Measurements from ENCODE around the gene PLEKHM2. TPM values are rescaled to one million over a fixed set of nuclear protein-coding genes. Genes with fewer than 3 reads are reported as not detected.

The PLEKHM2 gene
- total RNA-seq, 2 donors from 2014 or later = 32.7 to 37.2 TPM

- Histone ChIP-seq H3K4me3 (peak overlapping the region; percentile 65), H3K36me3 (no peaks in the 10 kb centered on the region), H3K9me3 (no peaks in the 10 kb centered on the region), H3K9ac (ENCODE audit: low read depth in 2 of 2, low read length in 2 of 2) (peak overlapping the region; percentile 79 to 86), H3K27ac (peak overlapping the region; percentile 76), H3K27me3 (no peaks in the 10 kb centered on the region), H3K4me1 (no peaks in the 10 kb centered on the region)
- TF ChIP-seq, protein P1, sequence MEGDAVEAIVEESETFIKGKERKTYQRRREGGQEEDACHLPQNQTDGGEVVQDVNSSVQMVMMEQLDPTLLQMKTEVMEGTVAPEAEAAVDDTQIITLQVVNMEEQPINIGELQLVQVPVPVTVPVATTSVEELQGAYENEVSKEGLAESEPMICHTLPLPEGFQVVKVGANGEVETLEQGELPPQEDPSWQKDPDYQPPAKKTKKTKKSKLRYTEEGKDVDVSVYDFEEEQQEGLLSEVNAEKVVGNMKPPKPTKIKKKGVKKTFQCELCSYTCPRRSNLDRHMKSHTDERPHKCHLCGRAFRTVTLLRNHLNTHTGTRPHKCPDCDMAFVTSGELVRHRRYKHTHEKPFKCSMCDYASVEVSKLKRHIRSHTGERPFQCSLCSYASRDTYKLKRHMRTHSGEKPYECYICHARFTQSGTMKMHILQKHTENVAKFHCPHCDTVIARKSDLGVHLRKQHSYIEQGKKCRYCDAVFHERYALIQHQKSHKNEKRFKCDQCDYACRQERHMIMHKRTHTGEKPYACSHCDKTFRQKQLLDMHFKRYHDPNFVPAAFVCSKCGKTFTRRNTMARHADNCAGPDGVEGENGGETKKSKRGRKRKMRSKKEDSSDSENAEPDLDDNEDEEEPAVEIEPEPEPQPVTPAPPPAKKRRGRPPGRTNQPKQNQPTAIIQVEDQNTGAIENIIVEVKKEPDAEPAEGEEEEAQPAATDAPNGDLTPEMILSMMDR (IDR thresholded peaks at IDR 0.05) = no peak
- intact Hi-C loops (cut with DNase I) = no loop called here
- DNase-seq = peak; percentile 86
Measured at GRCh38 chr1:15756143-15757015, 72.3 kb downstream of the PLEKHM2 start.

DNA sequence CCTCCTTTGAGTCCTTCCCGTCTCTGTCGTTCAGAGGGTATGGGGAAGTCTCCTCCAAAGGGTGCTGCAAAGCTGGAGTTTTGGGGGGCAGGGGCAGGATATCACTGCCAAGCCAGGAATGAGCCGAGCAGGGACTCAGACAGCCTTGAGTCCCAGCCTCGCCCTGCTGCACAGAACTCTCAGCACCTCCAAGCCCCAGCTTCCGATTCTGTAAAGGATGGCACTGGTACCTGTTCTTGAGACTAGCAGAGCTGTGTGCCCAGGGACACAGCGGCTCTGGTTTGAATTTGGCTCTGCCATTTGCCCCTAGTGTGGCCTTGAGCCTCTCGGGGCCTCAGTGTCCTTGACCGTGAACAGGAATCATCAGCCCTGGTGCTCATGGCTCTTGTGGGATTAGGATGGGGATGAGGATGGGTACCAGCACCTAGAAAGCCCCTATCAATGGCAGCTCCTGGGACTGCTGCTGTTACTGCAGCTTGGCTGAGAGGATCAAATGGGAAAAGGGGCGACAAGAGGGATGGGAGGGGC lies 73.0 kb downstream of the PLEKHM2 start:
- no peaks in the 10 kb centered on the region for H3K27me3 ChIP-seq
- intact Hi-C loops (cut with DNase I) = no loop called here
- H3K36me3 ChIP-seq = no peaks in the 10 kb centered on the region
- H3K9ac ChIP-seq (ENCODE audit: low read depth in 2 of 2, low read length in 2 of 2) = peak overlapping the region; percentile 79 to 86
- TF ChIP-seq, protein P1 (IDR thresholded peaks at IDR 0.05) = no peak
- DNase-seq = no peak
- H3K27ac ChIP-seq = peak overlapping the region; percentile 76
- H3K4me3 ChIP-seq = peak overlapping the region; percentile 65
- no peaks in the 10 kb centered on the region for H3K4me1 ChIP-seq
- H3K9me3 ChIP-seq = no peaks in the 10 kb centered on the region

DNA sequence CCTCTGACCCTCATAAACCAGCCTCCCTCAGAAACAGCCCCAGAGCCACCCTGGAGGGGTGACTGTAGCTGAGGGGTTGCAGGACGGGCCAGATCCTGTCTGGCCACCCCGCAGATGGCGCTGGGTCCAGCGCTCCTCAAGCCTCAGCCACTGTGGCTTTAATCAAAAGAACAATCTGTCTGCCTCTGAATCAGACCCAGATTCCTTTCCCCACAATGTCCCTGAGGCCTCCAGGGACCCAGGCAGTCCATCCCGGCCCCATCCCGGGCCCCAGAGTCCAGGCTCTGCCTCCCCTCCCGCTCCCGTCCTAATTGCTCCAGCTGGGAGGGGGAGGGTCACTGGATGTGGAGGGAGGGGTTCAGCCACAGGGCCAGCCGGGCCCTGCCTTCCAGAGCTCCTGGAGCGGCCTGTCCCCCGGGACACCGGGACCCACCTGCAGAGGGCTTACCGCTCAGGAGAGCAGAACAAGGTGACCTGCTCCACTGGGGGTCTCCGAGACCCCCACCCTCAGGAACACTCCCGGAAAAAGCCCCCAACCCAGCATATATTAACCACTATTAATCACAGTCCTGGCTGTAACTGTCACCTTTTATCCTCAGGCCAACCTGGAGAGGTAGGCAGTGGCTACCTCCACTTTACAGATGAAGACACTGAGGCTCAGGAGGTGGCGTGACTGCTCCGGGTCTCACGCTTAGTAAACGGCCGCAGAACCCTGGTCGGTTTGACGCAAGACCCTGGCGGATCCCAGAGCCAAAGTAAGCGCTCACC lies 73.6 kb downstream of the PLEKHM2 start:
- peak; percentile 69 for DNase-seq
- no peaks in the 10 kb centered on the region for H3K27me3 ChIP-seq

DNA sequence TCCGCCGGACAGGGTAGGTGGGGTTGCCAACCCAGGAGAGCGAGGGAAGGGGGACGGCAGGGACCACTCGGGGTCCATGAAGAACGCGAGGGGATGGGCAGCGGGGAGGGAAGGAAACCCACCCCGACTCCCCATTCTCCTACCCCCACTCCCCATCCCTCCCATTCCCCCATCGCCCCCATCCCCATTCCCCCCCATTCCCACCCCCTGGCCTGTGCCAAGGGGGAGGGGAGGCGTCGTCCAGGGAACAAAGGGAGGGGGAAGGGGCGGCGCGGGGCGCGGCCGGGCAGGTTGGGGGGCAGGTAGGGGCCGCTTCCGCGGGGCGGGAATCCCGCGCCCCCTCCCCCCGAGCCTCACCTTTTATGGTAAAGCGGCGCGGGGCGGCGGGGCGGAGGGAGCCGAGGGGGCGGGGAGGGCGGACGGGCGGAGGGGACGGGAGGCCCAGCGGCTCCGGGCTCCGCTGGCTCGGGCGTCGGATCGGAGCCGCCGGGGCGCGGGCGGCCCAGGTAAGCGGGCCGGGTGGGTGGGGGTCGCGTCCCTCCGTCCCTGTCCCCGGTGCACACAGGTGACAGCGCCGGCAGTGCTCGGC lies 74.3 kb downstream of the PLEKHM2 start, which contains the start of gene FBLIM1:
Gene FBLIM1, plus strand, starts transcription at position 453 of the 589 bp plus-strand sequence. CDS start 6,189 bp downstream, outside the sequence.
- Histone ChIP-seq H3K4me3 (peak within 1 kb of the TSS; percentile 65), H3K9me3 (no peaks in the 10 kb centered on the region), H3K27ac (peak within 1 kb of the TSS; percentile 76), H3K27me3 (no peaks in the 10 kb centered on the region), H3K36me3 (no peaks in the 10 kb centered on the region), H3K4me1 (no peaks in the 10 kb centered on the region), H3K9ac (ENCODE audit: low read depth in 2 of 2, low read length in 2 of 2) (peak within 1 kb of the TSS; percentile 81 to 86)
- TF ChIP-seq, protein P1 (IDR thresholded peaks at IDR 0.05) = no peak
- DNase-seq = no peak
- intact Hi-C loops (cut with DNase I) = no loop called here

More for the DNA sequence above, 73.6 kb downstream of the PLEKHM2 start:
- peak overlapping the region; percentile 65 for H3K4me3 ChIP-seq
- intact Hi-C loops (cut with DNase I) = no loop called here
- no peaks in the 10 kb centered on the region for H3K9me3 ChIP-seq
- TF ChIP-seq, protein P1 (IDR thresholded peaks at IDR 0.05) = no peak
- no peaks in the 10 kb centered on the region for H3K4me1 ChIP-seq
- no peaks in the 10 kb centered on the region for H3K36me3 ChIP-seq
- H3K27ac ChIP-seq = peak overlapping the region; percentile 76
- peak overlapping the region; percentile 79 to 86 for H3K9ac ChIP-seq (ENCODE audit: low read depth in 2 of 2, low read length in 2 of 2)

Measured in colonic mucosa (tissue), 4 donors.